ENCODE data around the gene PDP2. TPM values are rescaled to one million over a fixed set of nuclear protein-coding genes. Genes with fewer than 3 reads are reported as not detected.

The PDP2 gene
- 10 to 100 TPM; 11.4 to 13.2 TPM for total RNA-seq
- polyA plus RNA-seq (ENCODE audit: insufficient read length in 2 of 2), result 10 to 100 TPM; 12.7 to 14.4 TPM
- long read RNA-seq, donor 1, full-length matches to known transcripts, result 4 of 10 reads
- long read RNA-seq, donor 1, partial matches to known transcripts, result 6 of 10 reads
- long read RNA-seq, donor 1, other reads (novel, unspliced or antisense), result 0 of 10 reads
- long read RNA-seq, donor 2, result 0 reads
- long read RNA-seq, donor 3, full-length matches to known transcripts, result 2 of 7 reads
- long read RNA-seq, donor 3, partial matches to known transcripts, result 5 of 7 reads
- long read RNA-seq, donor 3, other reads (novel, unspliced or antisense), result 0 of 7 reads
- long read RNA-seq, donor 4, result 0 reads

GRCh38 chr16:66880288-66881013, at the start of gene PDP2:
TSS of gene PDP2 (plus strand) at chr16:66880515. CDS start at chr16:66884285, 3,770 bp downstream.
- Histone ChIP-seq H3K4me1 (ENCODE audit: control insufficient read depth, insufficient read depth, low read length) (peaks cover 13% of the 10 kb centered on the region), H3K27ac (ENCODE audit: low read depth, low read length) (no peak within 1 kb of the TSS), H3K9me3 (ENCODE audit: control insufficient read depth, insufficient read depth, low read length) (no peaks in the 10 kb centered on the region), H3K4me3 (ENCODE audit: low read depth, low read length) (peak within 1 kb of the TSS; percentile 90), H3K27me3 (ENCODE audit: control insufficient read depth, insufficient read depth, low read length) (no peaks in the 10 kb centered on the region), H3K36me3 (ENCODE audit: control insufficient read depth, insufficient read depth, low read length) (peaks cover 11% of the 10 kb centered on the region)
- DNase-seq (ENCODE audit: low read depth in 4 of 6, low spot score in 6 of 6), result peak; percentile 90 to 99 (median 94)
- WGBS (ENCODE audit: insufficient coverage), result 0% methylated on average over 58 of the region's 58 CpGs

GRCh38 chr16:66832190-66832589, 48.1 kb upstream of the PDP2 start:
- peaks cover 12% of the 10 kb centered on the region for H3K4me1 ChIP-seq (ENCODE audit: control insufficient read depth, insufficient read depth, low read length)
- no peaks in the 10 kb centered on the region for H3K9me3 ChIP-seq (ENCODE audit: control insufficient read depth, insufficient read depth, low read length)
- H3K36me3 ChIP-seq (ENCODE audit: control insufficient read depth, insufficient read depth, low read length), result peaks cover 14% of the 10 kb centered on the region
- H3K4me3 ChIP-seq (ENCODE audit: low read depth, low read length), result no peak overlapping the region
- H3K27ac ChIP-seq (ENCODE audit: low read depth, low read length), result no peak overlapping the region
- H3K27me3 ChIP-seq (ENCODE audit: control insufficient read depth, insufficient read depth, low read length), result no peaks in the 10 kb centered on the region
- no peak for DNase-seq (ENCODE audit: low read depth in 4 of 6, low spot score in 6 of 6)
- WGBS (ENCODE audit: insufficient coverage), result no CpG with 5 or more reads among the region's 3 CpGs

GRCh38 chr16:66832661-66833305, 47.5 kb upstream of the PDP2 start:
- H3K4me1 ChIP-seq (ENCODE audit: control insufficient read depth, insufficient read depth, low read length), result peaks cover 12% of the 10 kb centered on the region
- no peak overlapping the region for H3K27ac ChIP-seq (ENCODE audit: low read depth, low read length)
- no peak overlapping the region for H3K4me3 ChIP-seq (ENCODE audit: low read depth, low read length)
- no peaks in the 10 kb centered on the region for H3K9me3 ChIP-seq (ENCODE audit: control insufficient read depth, insufficient read depth, low read length)
- H3K27me3 ChIP-seq (ENCODE audit: control insufficient read depth, insufficient read depth, low read length), result no peaks in the 10 kb centered on the region
- 90% methylated on average over 5 of the region's 7 CpGs for WGBS (ENCODE audit: insufficient coverage)
- no peak for DNase-seq (ENCODE audit: low read depth in 4 of 6, low spot score in 6 of 6)
- peaks cover 11% of the 10 kb centered on the region for H3K36me3 ChIP-seq (ENCODE audit: control insufficient read depth, insufficient read depth, low read length)

GRCh38 chr16:66834746-66835145, 45.6 kb upstream of the PDP2 start:
- WGBS (ENCODE audit: insufficient coverage), result 80% methylated on average over 3 of the region's 5 CpGs

GRCh38 chr16:66840883-66841282, 39.4 kb upstream of the PDP2 start:
- Histone ChIP-seq H3K4me1 (ENCODE audit: control insufficient read depth, insufficient read depth, low read length) (peaks cover 16% of the 10 kb centered on the region), H3K27me3 (ENCODE audit: control insufficient read depth, insufficient read depth, low read length) (peaks cover 32% of the 10 kb centered on the region), H3K36me3 (ENCODE audit: control insufficient read depth, insufficient read depth, low read length) (no peaks in the 10 kb centered on the region), H3K4me3 (ENCODE audit: low read depth, low read length) (no peak overlapping the region), H3K27ac (ENCODE audit: low read depth, low read length) (no peak overlapping the region), H3K9me3 (ENCODE audit: control insufficient read depth, insufficient read depth, low read length) (no peaks in the 10 kb centered on the region)
- DNase-seq (ENCODE audit: low read depth in 4 of 6, low spot score in 6 of 6), result no peak
- WGBS (ENCODE audit: insufficient coverage), result no CpG with 5 or more reads among the region's 3 CpGs

More at GRCh38 chr16:66834746-66835145, 45.6 kb upstream of the PDP2 start:
- Histone ChIP-seq H3K4me1 (ENCODE audit: control insufficient read depth, insufficient read depth, low read length) (peaks cover 3% of the 10 kb centered on the region), H3K4me3 (ENCODE audit: low read depth, low read length) (no peak overlapping the region), H3K9me3 (ENCODE audit: control insufficient read depth, insufficient read depth, low read length) (no peaks in the 10 kb centered on the region), H3K27ac (ENCODE audit: low read depth, low read length) (no peak overlapping the region), H3K27me3 (ENCODE audit: control insufficient read depth, insufficient read depth, low read length) (no peaks in the 10 kb centered on the region), H3K36me3 (ENCODE audit: control insufficient read depth, insufficient read depth, low read length) (no peaks in the 10 kb centered on the region)
- no peak for DNase-seq (ENCODE audit: low read depth in 4 of 6, low spot score in 6 of 6)

- no peak overlapping the region for H3K27ac ChIP-seq (ENCODE audit: low read depth, low read length)
- 93% methylated on average over 3 of the region's 4 CpGs for WGBS (ENCODE audit: insufficient coverage)
- peaks cover 16% of the 10 kb centered on the region for H3K4me1 ChIP-seq (ENCODE audit: control insufficient read depth, insufficient read depth, low read length)
- no peak for DNase-seq (ENCODE audit: low read depth in 4 of 6, low spot score in 6 of 6)
- no peaks in the 10 kb centered on the region for H3K9me3 ChIP-seq (ENCODE audit: control insufficient read depth, insufficient read depth, low read length)
- H3K27me3 ChIP-seq (ENCODE audit: control insufficient read depth, insufficient read depth, low read length), result peaks cover 34% of the 10 kb centered on the region
- H3K4me3 ChIP-seq (ENCODE audit: low read depth, low read length), result no peak overlapping the region
- no peaks in the 10 kb centered on the region for H3K36me3 ChIP-seq (ENCODE audit: control insufficient read depth, insufficient read depth, low read length)
These were observed 38.9 kb upstream of the PDP2 start for GRCh38 chr16:66841366-66841765.

GRCh38 chr16:66842765-66843164, 37.5 kb upstream of the PDP2 start:
- Histone ChIP-seq H3K36me3 (ENCODE audit: control insufficient read depth, insufficient read depth, low read length) (no peaks in the 10 kb centered on the region), H3K27me3 (ENCODE audit: control insufficient read depth, insufficient read depth, low read length) (peaks cover 40% of the 10 kb centered on the region), H3K4me1 (ENCODE audit: control insufficient read depth, insufficient read depth, low read length) (peaks cover 16% of the 10 kb centered on the region), H3K4me3 (ENCODE audit: low read depth, low read length) (no peak overlapping the region), H3K9me3 (ENCODE audit: control insufficient read depth, insufficient read depth, low read length) (no peaks in the 10 kb centered on the region), H3K27ac (ENCODE audit: low read depth, low read length) (no peak overlapping the region)
- 36% methylated on average over 7 of the region's 7 CpGs for WGBS (ENCODE audit: insufficient coverage)
- peak in 1 of 6 donors; percentile 45 for DNase-seq (ENCODE audit: low read depth in 4 of 6, low spot score in 6 of 6)

- DNase-seq (ENCODE audit: low read depth in 4 of 6, low spot score in 6 of 6), result no peak
- WGBS (ENCODE audit: insufficient coverage), result 96% methylated on average over 2 of the region's 2 CpGs
- Histone ChIP-seq H3K27ac (ENCODE audit: low read depth, low read length) (no peak overlapping the region), H3K27me3 (ENCODE audit: control insufficient read depth, insufficient read depth, low read length) (peaks cover 40% of the 10 kb centered on the region), H3K36me3 (ENCODE audit: control insufficient read depth, insufficient read depth, low read length) (no peaks in the 10 kb centered on the region), H3K4me1 (ENCODE audit: control insufficient read depth, insufficient read depth, low read length) (peaks cover 16% of the 10 kb centered on the region), H3K4me3 (ENCODE audit: low read depth, low read length) (no peak overlapping the region), H3K9me3 (ENCODE audit: control insufficient read depth, insufficient read depth, low read length) (no peaks in the 10 kb centered on the region)
These were observed 37.1 kb upstream of the PDP2 start for GRCh38 chr16:66843191-66843590.

GRCh38 chr16:66844009-66844341, 36.3 kb upstream of the PDP2 start:
- peaks cover 40% of the 10 kb centered on the region for H3K27me3 ChIP-seq (ENCODE audit: control insufficient read depth, insufficient read depth, low read length)
- H3K9me3 ChIP-seq (ENCODE audit: control insufficient read depth, insufficient read depth, low read length), result no peaks in the 10 kb centered on the region
- WGBS (ENCODE audit: insufficient coverage), result 15% methylated on average over 5 of the region's 14 CpGs
- H3K27ac ChIP-seq (ENCODE audit: low read depth, low read length), result no peak overlapping the region
- no peak overlapping the region for H3K4me3 ChIP-seq (ENCODE audit: low read depth, low read length)
- no peaks in the 10 kb centered on the region for H3K36me3 ChIP-seq (ENCODE audit: control insufficient read depth, insufficient read depth, low read length)
- no peak for DNase-seq (ENCODE audit: low read depth in 4 of 6, low spot score in 6 of 6)
- H3K4me1 ChIP-seq (ENCODE audit: control insufficient read depth, insufficient read depth, low read length), result peaks cover 16% of the 10 kb centered on the region

Measured in spinal cord (tissue), 10 donors.